Measurements from ENCODE around the gene AASDH. TPM values are rescaled to one million over a fixed set of nuclear protein-coding genes. Genes with fewer than 3 reads are reported as not detected.

Gene AASDH
- total and polyA plus RNA-seq, 2 of the 4 experiments (the other 2 are of a cell fraction) = 4.7 to 12.0 TPM

DNA sequence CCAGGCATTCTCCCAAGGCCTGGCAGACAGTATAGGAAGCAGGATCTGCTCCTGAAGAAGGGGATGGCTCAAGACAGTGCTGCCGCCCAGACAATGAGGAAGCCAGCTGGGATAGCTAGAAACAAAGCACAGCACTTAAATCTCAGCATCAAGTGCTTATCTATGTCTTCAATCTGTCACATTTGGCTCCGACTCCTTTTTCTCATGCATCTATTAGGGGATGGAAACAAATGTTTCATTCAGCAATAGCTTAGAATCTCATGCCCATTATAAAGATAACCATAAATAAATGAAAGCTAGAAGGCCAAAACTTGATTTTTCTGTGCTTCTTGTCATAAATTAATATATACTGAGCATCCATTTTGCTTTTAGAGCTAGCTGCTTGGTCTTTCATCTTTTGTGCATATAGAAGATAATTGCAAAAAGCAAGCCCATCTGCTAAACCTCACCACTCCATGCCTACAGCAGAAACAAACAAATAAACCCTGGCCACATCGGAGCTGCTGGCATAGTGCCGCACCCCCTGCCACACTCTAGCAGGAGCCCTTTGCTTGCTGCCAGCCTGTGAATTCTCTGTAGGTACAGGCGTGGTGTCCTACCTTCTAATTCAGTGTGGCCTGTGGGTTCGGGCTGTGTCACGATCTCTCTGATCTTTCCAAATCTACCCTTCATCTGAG, 75.9 kb downstream of the AASDH start:
- ChIA-PET POLR2A (ENCODE audit: unreplicated experiment) (interaction anchor here (0.5 to 0.6 kb wide), 2 partner anchors 804 to 938 kb away, joined by 5 to 17 read pairs; no protein-coding TSS in a partner anchor), CTCF (no interaction called here)
- Histone ChIP-seq H3K36me3 (ENCODE audit: control insufficient read depth, insufficient read depth, low read length) (no peaks in the 10 kb centered on the region), H2BK5ac (ENCODE audit: low read depth, low read length, poor library complexity, severe bottlenecking) (no peak overlapping the region), H2AK5ac (ENCODE audit: low read depth, low read length) (no peak overlapping the region), H3K4me1 (ENCODE audit: control insufficient read depth, insufficient read depth, low read length) (no peaks in the 10 kb centered on the region), H2BK20ac (ENCODE audit: low read depth, low read length) (no peak overlapping the region), H3K4me3 (ENCODE audit: insufficient read depth, low read depth, low read length) (no peak overlapping the region), H3K18ac (ENCODE audit: low read depth, low read length) (no peak overlapping the region), H2AK9ac (replicated peaks; ENCODE audit: low read depth, low read length, poor library complexity) (no peak overlapping the region), H3K79me1 (ENCODE audit: low read depth in 1 of 2, low read length in 2 of 2) (no peaks in the 10 kb centered on the region), H3K14ac (replicated peaks; ENCODE audit: low read depth, low read length) (no peak overlapping the region), H2BK120ac (ENCODE audit: low read depth, low read length) (no peak overlapping the region), H3K9me1 (ENCODE audit: insufficient read depth, low read length) (0 out of 2 replicates have a peak, but pooled peaks cover 3% of the 10 kb centered on the region), H4K5ac (ENCODE audit: low read depth, low read length) (no peak overlapping the region), H3K56ac (ENCODE audit: extremely low read depth, insufficient read depth, low read length) (no peak overlapping the region), H4K20me1 (ENCODE audit: insufficient read depth, low read length) (no peaks in the 10 kb centered on the region), H3K27ac (ENCODE audit: insufficient read depth, low read length) (no peak overlapping the region), H3K4ac (ENCODE audit: low read depth, low read length) (no peak overlapping the region), H2AFZ (replicated peaks; ENCODE audit: low read length, poor library complexity) (no peak overlapping the region), H2BK15ac (ENCODE audit: low read depth, low read length) (no peak overlapping the region), H3K9me3 (ENCODE audit: control insufficient read depth, insufficient read depth, low read length) (no peaks in the 10 kb centered on the region), H3K9ac (ENCODE audit: low read depth, low read length) (no peak overlapping the region), H3K4me2 (ENCODE audit: low read depth, low read length) (no peak overlapping the region), H4K8ac (ENCODE audit: low read depth in 2 of 2, low read length in 2 of 2) (no peak overlapping the region), H3K27me3 (ENCODE audit: control insufficient read depth, insufficient read depth, low read length) (0 out of 2 replicates have a peak, but pooled peaks cover 2% of the 10 kb centered on the region), H3K23ac (ENCODE audit: low read depth, low read length) (no peak overlapping the region), H4K91ac (ENCODE audit: insufficient read depth, low read depth, low read length) (no peak overlapping the region)
- TF ChIP-seq RCOR1 (IDR thresholded peaks at IDR 0.05; ENCODE audit: insufficient replicate concordance, low read length) = no peak
- TF ChIP-seq FOS (IDR thresholded peaks at IDR 0.05; ENCODE audit: low read depth, low read length) = no peak
- no peak for TF ChIP-seq RAD21 (IDR thresholded peaks at IDR 0.05; ENCODE audit: low read length)
- TF ChIP-seq POLR2A (IDR thresholded peaks at IDR 0.05; ENCODE audit: low read depth, low read length) = no peak
- TF ChIP-seq, protein P1, sequence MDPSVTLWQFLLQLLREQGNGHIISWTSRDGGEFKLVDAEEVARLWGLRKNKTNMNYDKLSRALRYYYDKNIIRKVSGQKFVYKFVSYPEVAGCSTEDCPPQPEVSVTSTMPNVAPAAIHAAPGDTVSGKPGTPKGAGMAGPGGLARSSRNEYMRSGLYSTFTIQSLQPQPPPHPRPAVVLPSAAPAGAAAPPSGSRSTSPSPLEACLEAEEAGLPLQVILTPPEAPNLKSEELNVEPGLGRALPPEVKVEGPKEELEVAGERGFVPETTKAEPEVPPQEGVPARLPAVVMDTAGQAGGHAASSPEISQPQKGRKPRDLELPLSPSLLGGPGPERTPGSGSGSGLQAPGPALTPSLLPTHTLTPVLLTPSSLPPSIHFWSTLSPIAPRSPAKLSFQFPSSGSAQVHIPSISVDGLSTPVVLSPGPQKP (IDR thresholded peaks at IDR 0.05; ENCODE audit: borderline replicate concordance, low read depth, low read length) = no peak
- no peak for TF ChIP-seq NFE2L2 (IDR thresholded peaks at IDR 0.05; ENCODE audit: low read depth, low read length)
- TF ChIP-seq, protein P2, sequence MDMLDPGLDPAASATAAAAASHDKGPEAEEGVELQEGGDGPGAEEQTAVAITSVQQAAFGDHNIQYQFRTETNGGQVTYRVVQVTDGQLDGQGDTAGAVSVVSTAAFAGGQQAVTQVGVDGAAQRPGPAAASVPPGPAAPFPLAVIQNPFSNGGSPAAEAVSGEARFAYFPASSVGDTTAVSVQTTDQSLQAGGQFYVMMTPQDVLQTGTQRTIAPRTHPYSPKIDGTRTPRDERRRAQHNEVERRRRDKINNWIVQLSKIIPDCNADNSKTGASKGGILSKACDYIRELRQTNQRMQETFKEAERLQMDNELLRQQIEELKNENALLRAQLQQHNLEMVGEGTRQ (IDR thresholded peaks at IDR 0.05; ENCODE audit: low read depth, low read length) = no peak
- TF ChIP-seq CHD1 (IDR thresholded peaks at IDR 0.05; ENCODE audit: low read depth, low read length) = no peak
- no peak for TF ChIP-seq MAFK (IDR thresholded peaks at IDR 0.05; ENCODE audit: low read depth, low read length)
- TF ChIP-seq RFX5 (IDR thresholded peaks at IDR 0.05; ENCODE audit: low read depth, low read length) = no peak
- no peak for TF ChIP-seq MAZ (IDR thresholded peaks at IDR 0.05; ENCODE audit: borderline replicate concordance, low read depth, low read length)
- no peak for TF ChIP-seq BHLHE40 (IDR thresholded peaks at IDR 0.05; ENCODE audit: low read depth, low read length)
- no peak for TF ChIP-seq SMC3 (IDR thresholded peaks at IDR 0.05; ENCODE audit: low read depth, low read length)
- in situ Hi-C loops (cut with MboI; ENCODE audit: low sequenced_read_pairs) = loop anchor here (25.0 kb wide), 1 partner anchor 526 kb away; no protein-coding TSS in a partner anchor
- no peak for ATAC-seq (ENCODE audit: low read depth)
- DNase-seq = no peak
- intact Hi-C loops (cut with micrococcal nuclease) = no loop called here
- dilution Hi-C loops (cut with HindIII; ENCODE audit: low sequenced_read_pairs, unreplicated experiment) = no loop called here
- BruUV-seq (replicated peaks) = no TSS peak
- WGBS, 2 experiments (ENCODE audit: extremely low coverage in 2 of 2, insufficient read length in 1 of 2) = no CpG with 5 or more reads among the region's 7 CpGs

All from IMR-90 (cell line).